Dedifferentiated amniotic fluid mesenchymal stem cell (primary cell): Measurements from ENCODE around the gene HOXB3.

Experiments
- DNase-seq: peaks from one replicate; pipeline ENCODE4 v3.0.0-alpha.2; 2016; ENCODE audit errors: extremely low spot score

The HOXB3 gene

GRCh38 chr17:48589831-48590606, at the start of gene HOXB3:
Gene HOXB3, minus strand, starts transcription at chr17:48590241. Its CDS starts 37,767 bp downstream, at chr17:48552474.
- no peak for DNase-seq

GRCh38 chr17:48639136-48639535, 49.1 kb upstream of the HOXB3 start:
- no peak for DNase-seq

- no peak for DNase-seq
Observed at GRCh38 chr17:48637323-48638260, 47.6 kb upstream of the HOXB3 start.

GRCh38 chr17:48636177-48637018, 46.4 kb upstream of the HOXB3 start:
- no peak for DNase-seq

- DNase-seq: no peak
Observed at GRCh38 chr17:48634493-48635208, 44.6 kb upstream of the HOXB3 start.

GRCh38 chr17:48633266-48633677, 43.2 kb upstream of the HOXB3 start:
- DNase-seq: no peak

GRCh38 chr17:48632579-48633265, 42.7 kb upstream of the HOXB3 start:
- DNase-seq: no peak

GRCh38 chr17:48631693-48632578, 41.9 kb upstream of the HOXB3 start:
- no peak for DNase-seq

- DNase-seq: no peak
Observed at GRCh38 chr17:48630925-48631692, 41.1 kb upstream of the HOXB3 start.

- no peak for DNase-seq
Observed at GRCh38 chr17:48630009-48630924, 40.2 kb upstream of the HOXB3 start.

GRCh38 chr17:48629411-48629759, 39.3 kb upstream of the HOXB3 start:
- no peak for DNase-seq

- DNase-seq: no peak
Observed at GRCh38 chr17:48628649-48629410, 38.8 kb upstream of the HOXB3 start.

- no peak for DNase-seq
Observed at GRCh38 chr17:48627623-48628521, 37.8 kb upstream of the HOXB3 start.

GRCh38 chr17:48627118-48627597, 37.1 kb upstream of the HOXB3 start:
- DNase-seq: no peak

GRCh38 chr17:48626245-48627117, 36.4 kb upstream of the HOXB3 start, which contains the start of gene HOXB9:
Gene HOXB9, minus strand, starts transcription at chr17:48626358. Its CDS starts 89 bp downstream, at chr17:48626269.
- no peak for DNase-seq
